Testis (tissue), 3 donors: Measurements from ENCODE around the gene KIAA1586. TPM values are rescaled to one million over a fixed set of nuclear protein-coding genes. Genes with fewer than 3 reads are reported as not detected.

ENCODE experiments used
- DNase-seq: peaks from one replicate; pipeline ENCODE4 v3.0.0-alpha.2; 2019
- H3K27ac ChIP-seq, 2 donors: fragments of 200-600 bp; sonication (generic); one replicate each; pipeline ENCODE4 v1.5.1; 2019
- H3K27me3 ChIP-seq: fragments of 200-600 bp; sonication (generic); one replicate; pipeline ENCODE4 v1.5.1; 2019
- H3K36me3 ChIP-seq: fragments of 200-600 bp; sonication (generic); one replicate; pipeline ENCODE4 v1.5.1; 2017; ENCODE audit warnings: low read depth; ENCODE audit errors: missing control alignments
- H3K4me1 ChIP-seq: fragments of 200-600 bp; sonication (generic); one replicate; pipeline ENCODE4 v1.5.1; 2019
- H3K4me3 ChIP-seq, 2 donors: fragments of 200-600 bp; sonication (generic); one replicate each; pipeline ENCODE4 v1.5.1; 2017 to 2019
- H3K9me3 ChIP-seq: fragments of 200-600 bp; sonication (generic); one replicate; pipeline ENCODE4 v1.5.1; 2017
- POLR2A ChIP-seq: fragments of 450-650 bp; IDR thresholded peaks from one replicate; pipeline ENCODE4 v1.6.1; 2017; ENCODE audit warnings: antibody characterized with exemption, mild to moderate bottlenecking, moderate library complexity
- WGBS, 2 donors: methylation state at CpG; one replicate each; pipeline ENCODE4 v1.1.5; 2018; 5-methylcytosine and 5-hydroxymethylcytosine counted together
- intact Hi-C: fragments of 100-400 bp; cut with DNase I; formaldehyde crosslinking; loops from one replicate; pipeline ENCODE4 v1.15.1; 2023; ENCODE audit warnings: low total_unique reads
- polyA plus RNA-seq: library from polyadenylated mRNA; stranded (reverse); fragments of 350-450 nt; fragmentation: Illumina TruSeq; extraction: RNeasy Lipid Tissue Mini Kit (QIAGEN cat#74804); gene quantifications from one replicate; pipeline ENCODE4 v1.2.3, GENCODE V29; 2014; ENCODE audit warnings: low read depth, low replicate concordance; ENCODE audit not compliant: insufficient read depth
- total RNA-seq, 2 donors: library from RNA; depleted of rRNA; stranded (reverse); fragments of >200 nt; gene quantifications; one replicate each; pipeline ENCODE4 v1.2.3, GENCODE V29; 2016
- TF ChIP-seq, protein P1 (sequence below), 3 experiments: fragments of 450-650 bp in 2 of 3; fragments of 200-600 bp in 1 of 3; sonication (generic) in 1 of 3; IDR thresholded peaks; one replicate each; pipeline ENCODE4 v1.5.1; 2016 to 2019; ENCODE audit warnings: antibody characterized with exemption in 3 of 3, mild to moderate bottlenecking in 2 of 3, moderate library complexity in 1 of 3

Gene KIAA1586
- total and polyA plus RNA-seq, 3 donors from 2014 or later = 6.7 to 12.7 (median 11.0) TPM

DNA sequence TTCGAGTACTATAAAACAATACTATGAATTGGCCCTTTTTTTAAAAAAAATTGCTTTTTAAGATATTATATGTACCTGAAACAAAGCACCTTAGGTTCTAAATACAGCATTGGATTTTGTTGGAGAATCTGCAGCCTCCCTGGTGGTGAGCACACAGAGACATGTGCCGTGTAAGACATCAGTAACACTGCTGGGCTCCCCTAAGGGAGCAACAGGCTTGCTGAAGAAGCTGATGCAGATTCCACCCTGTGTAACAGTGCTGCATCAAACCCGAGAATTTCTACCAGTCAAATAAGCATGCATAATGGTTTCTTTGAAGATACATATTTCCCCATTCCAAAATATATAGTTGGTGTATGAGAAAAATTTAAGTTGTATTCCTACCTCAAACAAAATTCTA lies 17.4 kb downstream of the KIAA1586 start:
- DNase-seq = no peak
- WGBS, 2 donors = 88 to 89% methylated on average over 3 of the region's 3 CpGs
- no peaks in the 10 kb centered on the region for H3K27me3 ChIP-seq
- no peaks in the 10 kb centered on the region for H3K36me3 ChIP-seq
- no peaks in the 10 kb centered on the region for H3K4me1 ChIP-seq
- no peak for TF ChIP-seq POLR2A
- TF ChIP-seq, protein P1, sequence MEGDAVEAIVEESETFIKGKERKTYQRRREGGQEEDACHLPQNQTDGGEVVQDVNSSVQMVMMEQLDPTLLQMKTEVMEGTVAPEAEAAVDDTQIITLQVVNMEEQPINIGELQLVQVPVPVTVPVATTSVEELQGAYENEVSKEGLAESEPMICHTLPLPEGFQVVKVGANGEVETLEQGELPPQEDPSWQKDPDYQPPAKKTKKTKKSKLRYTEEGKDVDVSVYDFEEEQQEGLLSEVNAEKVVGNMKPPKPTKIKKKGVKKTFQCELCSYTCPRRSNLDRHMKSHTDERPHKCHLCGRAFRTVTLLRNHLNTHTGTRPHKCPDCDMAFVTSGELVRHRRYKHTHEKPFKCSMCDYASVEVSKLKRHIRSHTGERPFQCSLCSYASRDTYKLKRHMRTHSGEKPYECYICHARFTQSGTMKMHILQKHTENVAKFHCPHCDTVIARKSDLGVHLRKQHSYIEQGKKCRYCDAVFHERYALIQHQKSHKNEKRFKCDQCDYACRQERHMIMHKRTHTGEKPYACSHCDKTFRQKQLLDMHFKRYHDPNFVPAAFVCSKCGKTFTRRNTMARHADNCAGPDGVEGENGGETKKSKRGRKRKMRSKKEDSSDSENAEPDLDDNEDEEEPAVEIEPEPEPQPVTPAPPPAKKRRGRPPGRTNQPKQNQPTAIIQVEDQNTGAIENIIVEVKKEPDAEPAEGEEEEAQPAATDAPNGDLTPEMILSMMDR (IDR thresholded peaks at IDR 0.05) = no peak
- H3K9me3 ChIP-seq = no peaks in the 10 kb centered on the region
- no peak overlapping the region for H3K4me3 ChIP-seq
- no peak overlapping the region for H3K27ac ChIP-seq
- intact Hi-C loops = no loop called here

DNA sequence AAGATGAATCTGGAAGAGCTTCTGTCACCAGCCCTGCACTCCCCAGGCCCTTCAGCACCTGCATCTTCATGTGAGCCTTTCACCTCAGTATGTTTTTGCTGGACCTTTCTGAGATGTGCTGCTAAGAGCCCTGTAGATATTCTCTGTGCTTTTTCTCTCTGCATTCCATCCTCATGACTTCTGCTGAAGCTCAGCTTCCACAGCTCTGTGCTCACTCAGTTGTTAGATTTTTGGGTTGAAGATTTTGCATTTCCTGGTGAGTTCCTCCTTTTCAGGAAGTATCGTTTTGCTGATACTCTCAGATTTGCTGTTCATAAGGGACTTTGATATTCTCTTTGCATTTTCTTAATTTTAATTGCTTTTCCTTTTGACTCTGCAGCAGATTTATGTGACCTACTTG lies 18.3 kb downstream of the KIAA1586 start:
- Histone ChIP-seq H3K9me3 (no peaks in the 10 kb centered on the region), H3K36me3 (no peaks in the 10 kb centered on the region), H3K4me1 (no peaks in the 10 kb centered on the region), H3K27me3 (no peaks in the 10 kb centered on the region), H3K27ac (no peak overlapping the region), H3K4me3 (no peak overlapping the region)
- no peak for TF ChIP-seq POLR2A
- TF ChIP-seq, protein P1 (IDR thresholded peaks at IDR 0.05) = no peak
- DNase-seq = no peak
- intact Hi-C loops = no loop called here
- WGBS, 2 donors = 85 to 94% methylated on average over 1 of the region's 1 CpG

DNA sequence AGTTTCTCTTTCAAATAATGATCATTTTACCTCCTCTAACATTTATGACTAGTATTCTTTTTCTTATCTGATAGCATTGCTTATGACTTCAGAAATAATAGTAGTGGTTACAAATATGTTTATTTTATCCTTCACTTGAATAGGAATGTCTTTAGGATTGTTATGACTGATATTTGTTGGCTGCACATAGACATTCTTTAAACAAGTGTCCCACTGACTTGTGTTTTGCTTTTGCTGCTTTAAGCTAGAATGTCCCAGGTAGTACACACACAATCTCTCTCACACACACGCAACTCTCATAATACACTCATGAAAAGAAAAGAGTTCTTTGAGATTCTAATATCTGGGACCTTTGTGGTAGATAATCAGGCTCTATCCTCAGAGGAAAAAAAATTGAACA lies 21.6 kb downstream of the KIAA1586 start:
- TF ChIP-seq, protein P1 (IDR thresholded peaks at IDR 0.05) = no peak
- TF ChIP-seq POLR2A = no peak
- H3K27me3 ChIP-seq = no peaks in the 10 kb centered on the region
- no peak overlapping the region for H3K4me3 ChIP-seq
- no peaks in the 10 kb centered on the region for H3K9me3 ChIP-seq
- no peak overlapping the region for H3K27ac ChIP-seq
- DNase-seq = no peak
- no peaks in the 10 kb centered on the region for H3K36me3 ChIP-seq
- intact Hi-C loops = no loop called here
- WGBS, 2 donors = 100% methylated on average over 1 of the region's 1 CpG
- H3K4me1 ChIP-seq = no peaks in the 10 kb centered on the region

GRCh38 chr6:57069228-57069627 lies 22.7 kb downstream of the KIAA1586 start:
- H3K27me3 ChIP-seq = no peaks in the 10 kb centered on the region
- H3K4me1 ChIP-seq = no peaks in the 10 kb centered on the region
- no peaks in the 10 kb centered on the region for H3K9me3 ChIP-seq
- no peak overlapping the region for H3K4me3 ChIP-seq
- intact Hi-C loops = no loop called here
- no peak for DNase-seq
- no peak overlapping the region for H3K27ac ChIP-seq
- WGBS, 2 donors = 82 to 84% methylated on average over 4 of the region's 4 CpGs
- TF ChIP-seq, protein P1 (IDR thresholded peaks at IDR 0.05) = no peak
- no peak for TF ChIP-seq POLR2A
- H3K36me3 ChIP-seq = no peaks in the 10 kb centered on the region

- WGBS, 2 donors = 81 to 86% methylated on average over 8 to 9 of the region's 9 CpGs
- Histone ChIP-seq H3K4me1 (no peaks in the 10 kb centered on the region), H3K27ac (no peak overlapping the region), H3K27me3 (no peaks in the 10 kb centered on the region), H3K9me3 (no peaks in the 10 kb centered on the region), H3K4me3 (no peak overlapping the region), H3K36me3 (no peaks in the 10 kb centered on the region)
- TF ChIP-seq POLR2A = no peak
- TF ChIP-seq, protein P1 (IDR thresholded peaks at IDR 0.05) = no peak
- DNase-seq = no peak
- intact Hi-C loops = no loop called here
These were observed 23.4 kb downstream of the KIAA1586 start for GRCh38 chr6:57069920-57070331.
